WTC11 (cell line): ENCODE data around the gene BOK. TPM values are rescaled to one million over a fixed set of nuclear protein-coding genes. Genes with fewer than 3 reads are reported as not detected.
"Not testable (repeated sequence)": the region's sequence is repeated elsewhere in the genome, so short reads cannot be mapped to it uniquely, and the experiment has no call there.

ENCODE experiments used
- ATAC-seq: fragments of 200-7000 bp; cut with Tn5 transposase; 2 replicates; pipeline ENCODE4 v1.10.0; 2021; ENCODE audit warnings: mild to moderate bottlenecking, moderate library complexity
- CTCF ChIA-PET: fragments of 300-600 bp; sonication (Branson Sonifier 250); formaldehyde crosslinking; loops from one replicate; lab custom pipeline; 2021; ENCODE audit warnings: antibody characterized with exemption; lab: Charles Lee
- POLR2A ChIA-PET: fragments of 350-600 bp; sonication (Branson Sonifier 250); formaldehyde crosslinking; loops from one replicate; lab custom pipeline; 2021; ENCODE audit warnings: antibody characterized with exemption; lab: Charles Lee
- DNase-seq: peaks from one replicate; pipeline ENCODE4 v3.0.0; 2021; ENCODE audit warnings: low spot score
- H3K27ac Mint-ChIP-seq: 2 replicates; pipeline ENCODE4 v1.8.0; 2021; ENCODE audit warnings: mixed read lengths
- H3K27me3 Mint-ChIP-seq: 2 replicates; pipeline ENCODE4 v1.8.0; 2021; ENCODE audit warnings: low read depth, mild to moderate bottlenecking, moderate library complexity, mixed read lengths
- H3K36me3 Mint-ChIP-seq: 2 replicates; pipeline ENCODE4 v1.8.0; 2021; ENCODE audit warnings: mixed read lengths
- H3K4me1 Mint-ChIP-seq: 2 replicates; pipeline ENCODE4 v1.8.0; 2022; ENCODE audit warnings: mixed read lengths
- H3K4me3 Mint-ChIP-seq: 2 replicates; pipeline ENCODE4 v1.8.0; 2021; ENCODE audit warnings: mild to moderate bottlenecking, moderate library complexity, mixed read lengths
- H3K9me3 Mint-ChIP-seq: 2 replicates; pipeline ENCODE4 v1.8.0; 2021; ENCODE audit warnings: mixed read lengths
- ATF6 ChIP-seq: sonication (generic); formaldehyde crosslinking; IDR thresholded peaks from 2 replicates; pipeline ENCODE4 v1.8.1; 2023; ENCODE audit warnings: mild to moderate bottlenecking, missing genetic modification reagents
- FOXJ3 ChIP-seq: sonication (generic); formaldehyde crosslinking; IDR thresholded peaks from 2 replicates; pipeline ENCODE4 v1.9.0; 2021; ENCODE audit warnings: missing genetic modification reagents, mild to moderate bottlenecking, borderline replicate concordance
- NFATC4 ChIP-seq: fragments of 250-450 bp; sonication (Bioruptor Pico); IDR thresholded peaks from 2 replicates; pipeline ENCODE4 v1.9.0; 2021; ENCODE audit warnings: mild to moderate bottlenecking
- NFE2L1 ChIP-seq: sonication (generic); formaldehyde crosslinking; IDR thresholded peaks from 2 replicates; pipeline ENCODE4 v1.8.1; 2023; ENCODE audit warnings: missing genetic modification reagents
- NFYB ChIP-seq: sonication (generic); formaldehyde crosslinking; conservative IDR thresholded peaks from 2 replicates; pipeline ENCODE4 v1.8.0; 2022; ENCODE audit warnings: low read depth, missing genetic modification reagents
- NR2C2 ChIP-seq: sonication (generic); formaldehyde crosslinking; IDR thresholded peaks from 2 replicates; pipeline ENCODE4 v1.8.0; 2022; ENCODE audit warnings: mild to moderate bottlenecking, missing genetic modification reagents
- SMAD3 ChIP-seq: sonication (generic); formaldehyde crosslinking; IDR thresholded peaks from 2 replicates; pipeline ENCODE4 v1.8.0; 2022; ENCODE audit warnings: missing genetic modification reagents, mild to moderate bottlenecking, borderline replicate concordance
- TCF7 ChIP-seq: sonication (generic); formaldehyde crosslinking; IDR thresholded peaks from 2 replicates; pipeline ENCODE4 v1.8.0; 2022; ENCODE audit warnings: mild to moderate bottlenecking, low read depth, missing genetic modification reagents, moderate library complexity
- TEAD1 ChIP-seq: sonication (generic); formaldehyde crosslinking; IDR thresholded peaks from 2 replicates; pipeline ENCODE4 v1.8.0; 2022; ENCODE audit warnings: mild to moderate bottlenecking, missing genetic modification reagents
- ZNF425 ChIP-seq: fragments of 250-450 bp; sonication (Bioruptor Pico); conservative IDR thresholded peaks from 2 replicates; pipeline ENCODE4 v1.9.0; 2021; ENCODE audit warnings: mild to moderate bottlenecking
- total RNA-seq: library from RNA; stranded (reverse); gene quantifications from 3 replicates; pipeline ENCODE4 v1.2.3, GENCODE V29; 2021

BOK gene
- total RNA-seq, 1 experiment from 2014 or later = 39.4 TPM

GRCh38 chr2:241566021-241566420 lies 7.5 kb downstream of the BOK start:
- CTCF ChIA-PET, ATAC-seq, H3K36me3 Mint-ChIP-seq, H3K4me3 Mint-ChIP-seq, H3K9me3 Mint-ChIP-seq, DNase-seq, H3K27ac Mint-ChIP-seq, POLR2A ChIA-PET, H3K4me1 Mint-ChIP-seq: not testable (repeated sequence)
- peaks cover 11% of the 10 kb centered on the region for H3K27me3 Mint-ChIP-seq

- H3K36me3 Mint-ChIP-seq = no peaks in the 10 kb centered on the region
- no peak for ATAC-seq
- no peak overlapping the region for H3K27ac Mint-ChIP-seq
- H3K27me3 Mint-ChIP-seq = peaks cover 11% of the 10 kb centered on the region
- TF ChIP-seq FOXJ3 (CRISPR knock-in tag) (no peak), SMAD3 (CRISPR knock-in tag) (no peak), NR2C2 (no peak), ATF6 (no peak), TCF7 (CRISPR knock-in tag) (no peak), TEAD1 (CRISPR knock-in tag) (no peak), NFYB (no peak)
- ChIA-PET POLR2A (no interaction called here), CTCF (no interaction called here)
- H3K4me3 Mint-ChIP-seq = no peak overlapping the region
- no peaks in the 10 kb centered on the region for H3K9me3 Mint-ChIP-seq
- H3K4me1 Mint-ChIP-seq = peaks cover 8% of the 10 kb centered on the region
- DNase-seq = no peak
Observed at GRCh38 chr2:241566468-241566867, 7.9 kb downstream of the BOK start.

GRCh38 chr2:241567266-241567665 lies 8.7 kb downstream of the BOK start:
- peaks cover 11% of the 10 kb centered on the region for H3K27me3 Mint-ChIP-seq
- DNase-seq, H3K4me3 Mint-ChIP-seq, H3K36me3 Mint-ChIP-seq, H3K9me3 Mint-ChIP-seq, H3K4me1 Mint-ChIP-seq, H3K27ac Mint-ChIP-seq, ATAC-seq, POLR2A ChIA-PET, CTCF ChIA-PET: not testable (repeated sequence)

GRCh38 chr2:241567776-241568175 lies 9.2 kb downstream of the BOK start:
- Mint-ChIP-seq H3K9me3 (no peaks in the 10 kb centered on the region), H3K27me3 (peaks cover 11% of the 10 kb centered on the region), H3K4me3 (no peak overlapping the region), H3K4me1 (peaks cover 8% of the 10 kb centered on the region), H3K27ac (no peak overlapping the region), H3K36me3 (no peaks in the 10 kb centered on the region)
- ChIA-PET POLR2A (no interaction called here), CTCF (no interaction called here)
- TF ChIP-seq FOXJ3 (CRISPR knock-in tag) = no peak
- ATAC-seq = no peak
- DNase-seq = no peak

GRCh38 chr2:241568726-241569125 lies 10.2 kb downstream of the BOK start:
- Mint-ChIP-seq H3K36me3 (0 out of 2 replicates have a peak, but pooled peaks cover 3% of the 10 kb centered on the region), H3K27me3 (peaks cover 11% of the 10 kb centered on the region), H3K27ac (no peak overlapping the region), H3K4me3 (no peak overlapping the region), H3K9me3 (no peaks in the 10 kb centered on the region), H3K4me1 (peaks cover 8% of the 10 kb centered on the region)
- TF ChIP-seq ZNF425 (CRISPR knock-in tag) (no peak), NFE2L1 (CRISPR knock-in tag) (no peak), NFATC4 (CRISPR knock-in tag) (no peak), TCF7 (CRISPR knock-in tag) (no peak)
- no peak for ATAC-seq
- ChIA-PET POLR2A (no interaction called here), CTCF (interaction anchor here (0.7 to 1.0 kb wide), 2 partner anchors 13 to 42 kb away, joined by 3 read pairs; no protein-coding TSS in a partner anchor)
- no peak for DNase-seq
